ENCODE data around the gene FAM241B.
A peak's percentile ranks its signal among the peaks of the same experiment; 100 is the strongest.

Gene FAM241B

GRCh38 chr10:69646185-69647060 lies 16.4 kb downstream of the FAM241B start (continued):
- no peak for TF ChIP-seq ZNF670 (tag by site-specific recombination; IDR thresholded peaks at IDR 0.05; ENCODE audit: low read depth)
- peak; percentile 96 for TF ChIP-seq PRDM1 (tag by site-specific recombination; IDR thresholded peaks at IDR 0.05)
- TF ChIP-seq ZNF76 (tag by site-specific recombination; IDR thresholded peaks at IDR 0.05; ENCODE audit: borderline replicate concordance, low read depth): no peak
- no peak for TF ChIP-seq ZNF549 (tag by site-specific recombination; IDR thresholded peaks at IDR 0.05)
- no peak for TF ChIP-seq ZNF2 (tag by site-specific recombination; IDR thresholded peaks at IDR 0.05)
- TF ChIP-seq ZNF350 (tag by site-specific recombination; IDR thresholded peaks at IDR 0.05): no peak
- TF ChIP-seq ZNF202 (tag by site-specific recombination; IDR thresholded peaks at IDR 0.05; ENCODE audit: borderline replicate concordance): no peak
- no peak for TF ChIP-seq SALL2 (tag by site-specific recombination; IDR thresholded peaks at IDR 0.05; ENCODE audit: borderline replicate concordance)
- no peak for TF ChIP-seq KLF17 (tag by site-specific recombination; IDR thresholded peaks at IDR 0.05)

GRCh38 chr10:69647126-69647525 lies 17.1 kb downstream of the FAM241B start:
- no peaks in the 10 kb centered on the region for H3K9me3 ChIP-seq (ENCODE audit: control insufficient read depth, insufficient read depth, low read depth, low read length)
- H3K4me1 ChIP-seq (ENCODE audit: control insufficient read depth, insufficient read depth, low read length): no peaks in the 10 kb centered on the region
- TF ChIP-seq ZNF514 (tag by site-specific recombination; IDR thresholded peaks at IDR 0.05) (no peak), ZNF19 (tag by site-specific recombination; IDR thresholded peaks at IDR 0.05; ENCODE audit: low read depth) (no peak), ZNF184 (tag by site-specific recombination; IDR thresholded peaks at IDR 0.05) (no peak), HOXC10 (CRISPR knock-in tag; IDR thresholded peaks at IDR 0.05) (no peak), ZBTB7A (tag by site-specific recombination; IDR thresholded peaks at IDR 0.05; ENCODE audit: low read depth) (no peak), ZNF302 (tag by site-specific recombination; IDR thresholded peaks at IDR 0.05; ENCODE audit: low read depth) (no peak), ZNF560 (tag by site-specific recombination; IDR thresholded peaks at IDR 0.05; ENCODE audit: borderline replicate concordance) (no peak), ZNF449 (tag by site-specific recombination; IDR thresholded peaks at IDR 0.05) (no peak), REPIN1 (tag by site-specific recombination; IDR thresholded peaks at IDR 0.05; ENCODE audit: low read depth) (no peak), ZNF266 (tag by site-specific recombination; IDR thresholded peaks at IDR 0.05; ENCODE audit: low read depth) (no peak), TSHZ1 (tag by site-specific recombination; IDR thresholded peaks at IDR 0.05; ENCODE audit: borderline replicate concordance) (no peak), ZNF223 (tag by site-specific recombination; IDR thresholded peaks at IDR 0.05) (no peak), ZNF624 (tag by site-specific recombination; IDR thresholded peaks at IDR 0.05) (no peak), ZNF341 (tag by site-specific recombination; IDR thresholded peaks at IDR 0.05; ENCODE audit: low read depth) (no peak), ZNF214 (tag by site-specific recombination; IDR thresholded peaks at IDR 0.05; ENCODE audit: borderline replicate concordance) (no peak), ZNF311 (tag by site-specific recombination; IDR thresholded peaks at IDR 0.05; ENCODE audit: borderline replicate concordance) (no peak), ZSCAN18 (tag by site-specific recombination; IDR thresholded peaks at IDR 0.05) (no peak), HIC1 (tag by site-specific recombination; IDR thresholded peaks at IDR 0.05) (no peak)
- ChIA-PET CTCF (interaction anchor here (0.6 to 9.9 kb wide), 12 partner anchors 8 to 267 kb away, joined by 3 to 190 read pairs (median 4); no protein-coding TSS in a partner anchor), POLR2A (no interaction called here)
- no peak overlapping the region for H3K4me3 ChIP-seq (ENCODE audit: low read depth, low read length)
- H3K36me3 ChIP-seq (ENCODE audit: control insufficient read depth in 2 of 2, insufficient read depth in 1 of 2, low read length in 2 of 2): no peaks in the 10 kb centered on the region
- H3K27ac ChIP-seq (ENCODE audit: extremely low read depth, low read depth, low read length): no peak overlapping the region
